HG02870 (cell line): ENCODE results near the gene AP1AR.
A peak's percentile ranks its signal among the peaks of the same experiment; 100 is the strongest.
"Not testable (repeated sequence)": the region's sequence is repeated elsewhere in the genome, so short reads cannot be mapped to it uniquely, and the experiment has no call there.

ENCODE experiments used
- ATAC-seq: cut with Tn5 transposase; IDR thresholded peaks from one replicate; pipeline ENCODE4 v1.9.1; 2021; ENCODE audit warnings: mild to moderate bottlenecking, moderate library complexity; ENCODE audit not compliant: unreplicated experiment

Gene AP1AR, protein sequence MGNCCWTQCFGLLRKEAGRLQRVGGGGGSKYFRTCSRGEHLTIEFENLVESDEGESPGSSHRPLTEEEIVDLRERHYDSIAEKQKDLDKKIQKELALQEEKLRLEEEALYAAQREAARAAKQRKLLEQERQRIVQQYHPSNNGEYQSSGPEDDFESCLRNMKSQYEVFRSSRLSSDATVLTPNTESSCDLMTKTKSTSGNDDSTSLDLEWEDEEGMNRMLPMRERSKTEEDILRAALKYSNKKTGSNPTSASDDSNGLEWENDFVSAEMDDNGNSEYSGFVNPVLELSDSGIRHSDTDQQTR

DNA sequence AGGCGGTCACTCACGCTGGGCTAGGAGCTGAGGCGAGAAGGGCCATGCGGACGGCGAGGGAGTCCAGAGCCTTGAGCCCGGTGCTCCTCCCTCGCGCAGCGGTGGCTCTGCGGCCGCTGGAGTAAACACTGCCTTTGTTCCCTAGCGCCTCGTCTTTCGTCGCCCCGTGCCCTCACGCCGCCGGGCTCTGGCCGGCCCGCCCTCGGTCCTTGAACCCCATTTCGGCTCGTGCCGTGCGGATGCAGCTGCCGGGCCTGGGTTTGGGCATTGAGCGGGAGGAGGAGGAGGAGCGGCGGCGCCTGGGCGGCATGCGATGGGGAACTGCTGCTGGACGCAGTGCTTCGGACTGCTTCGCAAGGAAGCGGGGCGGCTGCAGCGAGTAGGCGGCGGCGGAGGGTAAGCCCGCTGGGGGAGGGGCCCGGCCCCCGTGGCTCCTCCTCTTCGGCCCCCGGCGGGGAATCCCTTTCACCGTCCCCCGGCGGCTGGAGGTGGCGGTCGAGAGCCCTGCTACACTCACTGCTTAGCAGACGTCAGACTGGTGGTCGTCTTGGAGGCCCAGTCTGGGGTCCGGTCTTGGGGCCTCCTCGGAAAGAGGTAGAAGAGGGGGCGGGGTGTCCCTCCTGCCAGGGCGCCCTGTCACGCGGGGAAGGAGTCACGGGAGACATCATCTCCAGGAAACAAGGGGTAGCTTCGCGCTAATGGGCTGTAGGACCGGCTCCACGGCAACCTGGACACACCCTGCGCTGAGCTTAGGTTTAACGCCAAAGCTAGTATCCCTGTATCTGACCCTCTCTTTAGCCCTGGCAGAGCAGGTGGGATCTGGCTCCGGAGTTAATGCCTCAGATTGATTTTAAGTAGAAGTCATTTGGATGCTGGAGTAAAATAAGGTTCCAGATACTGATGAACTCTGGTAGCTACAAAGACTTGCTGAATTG, at the start of gene AP1AR:
TSS of gene AP1AR (plus strand) at position 9 of the 935 bp plus-strand sequence. CDS start at position 314, 305 bp downstream.
- peak; percentile 60 for ATAC-seq

DNA sequence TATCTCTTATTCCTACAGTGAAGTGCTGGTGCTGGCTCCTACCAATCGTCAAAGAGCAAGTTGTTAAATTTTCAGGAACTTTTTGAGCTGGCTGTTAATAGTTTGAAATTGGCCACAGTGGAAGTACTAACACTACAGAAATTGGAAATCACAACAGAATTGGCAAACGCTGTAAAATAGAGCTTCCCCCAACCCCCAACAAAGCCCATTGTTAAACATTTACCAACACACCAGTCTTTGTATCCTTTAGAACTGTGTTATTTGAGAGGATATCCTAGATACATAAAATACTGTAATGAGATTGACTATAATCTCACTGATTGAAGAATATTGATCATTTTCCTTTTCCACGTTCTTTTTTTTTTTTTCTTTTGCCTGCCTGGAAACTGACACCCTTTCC, 49.0 kb upstream of the AP1AR start:
- ATAC-seq: no peak

DNA sequence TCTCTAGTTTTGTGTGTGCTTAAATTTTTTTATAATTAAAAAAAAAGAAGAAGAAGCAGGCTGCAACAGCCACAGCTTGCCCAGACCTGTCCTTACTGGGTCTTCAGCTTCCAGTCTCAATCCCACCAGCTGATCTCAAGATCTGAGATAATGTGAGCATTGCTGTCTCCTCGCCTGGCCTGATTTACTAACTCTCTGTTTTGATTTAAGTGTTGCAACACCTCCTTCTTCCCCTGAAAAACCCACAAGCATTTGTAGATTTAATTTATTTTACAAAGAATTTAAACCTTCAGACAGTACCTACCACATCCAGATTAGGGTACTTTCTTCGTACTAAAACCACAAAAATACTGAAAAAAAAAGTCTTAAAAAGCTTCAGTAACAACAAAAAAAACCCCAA, 48.3 kb upstream of the AP1AR start:
- no peak for ATAC-seq

DNA sequence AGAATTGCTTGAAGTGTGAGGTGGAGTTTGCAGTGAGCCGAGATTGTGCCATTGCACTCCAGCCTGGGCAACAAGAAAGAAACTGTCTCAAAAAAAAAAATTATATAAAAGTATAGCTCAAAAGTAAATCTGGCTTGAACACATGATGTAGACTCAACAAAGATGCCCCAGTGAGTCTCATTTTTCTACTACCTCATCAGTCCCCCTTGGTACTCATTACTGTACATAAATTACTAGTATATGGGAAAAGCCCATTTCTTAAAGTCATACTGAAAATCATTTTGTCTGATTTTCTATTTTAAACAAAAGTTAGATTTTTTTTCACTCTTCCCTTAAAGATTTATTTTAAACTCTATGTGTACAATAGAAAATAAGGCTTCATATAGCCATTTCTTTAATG, 47.1 kb upstream of the AP1AR start:
- no peak for ATAC-seq

DNA sequence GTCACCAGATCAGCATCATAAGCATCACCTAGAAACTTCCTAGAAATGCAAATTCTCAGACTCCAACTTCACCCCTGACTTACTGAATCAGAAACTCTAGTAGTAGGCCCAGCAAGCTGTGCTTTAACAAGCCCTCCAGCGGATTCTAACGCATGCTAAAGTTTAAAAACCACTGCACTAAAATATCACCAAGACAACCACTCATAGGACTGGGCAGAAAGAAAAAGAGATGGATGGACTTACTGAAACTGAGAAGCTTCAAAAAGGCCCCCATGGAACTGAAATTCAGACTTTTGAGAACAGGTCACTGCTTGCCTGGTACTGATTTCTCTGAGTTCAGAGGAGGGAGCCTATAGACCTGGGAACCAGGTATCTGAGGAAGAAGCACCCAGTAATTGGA, 46.3 kb upstream of the AP1AR start:
- peak; percentile 73 for ATAC-seq

DNA sequence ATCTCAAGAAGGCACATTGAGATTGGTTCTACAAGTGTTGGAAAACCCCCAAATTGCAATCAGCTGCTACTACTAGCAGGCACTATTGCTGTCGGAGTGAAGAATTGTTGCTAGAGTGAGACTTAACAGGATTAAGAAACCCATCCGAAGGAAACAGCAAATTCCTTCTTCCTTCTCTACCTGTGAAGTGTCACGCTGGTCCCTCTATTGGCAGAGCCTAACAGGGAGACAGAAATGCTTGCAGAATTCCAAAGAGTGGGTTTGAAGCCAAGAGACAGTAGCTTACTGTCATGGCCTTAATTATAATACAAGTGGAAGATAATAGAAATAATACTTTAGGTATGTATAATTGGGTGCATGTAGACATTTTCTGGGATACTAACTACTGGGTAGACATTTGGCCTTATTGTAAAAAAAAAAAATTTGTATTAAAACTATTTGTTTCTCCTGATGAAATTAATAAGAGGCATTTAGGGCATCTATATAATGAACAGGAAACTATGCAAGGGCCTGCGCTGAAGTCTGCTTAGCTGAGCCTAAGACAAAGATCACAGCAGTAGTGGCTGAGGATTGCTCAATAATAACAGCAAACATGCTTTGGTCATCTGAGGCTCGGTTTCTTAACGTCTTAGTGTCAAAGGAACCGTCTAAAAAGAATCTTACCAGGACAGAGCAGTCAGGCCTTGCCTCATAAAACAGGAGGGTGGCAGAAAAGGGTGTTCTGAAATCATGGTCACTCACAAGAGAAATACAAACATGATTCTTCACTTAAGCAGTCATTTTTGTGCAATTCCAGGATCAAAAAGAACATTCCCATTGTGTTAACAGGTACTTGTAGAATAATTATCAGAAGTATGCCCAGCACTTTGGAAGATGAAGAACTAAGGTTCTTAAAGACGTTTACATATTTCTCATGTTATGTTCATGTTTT, 45.6 kb upstream of the AP1AR start:
- no peak for ATAC-seq

DNA sequence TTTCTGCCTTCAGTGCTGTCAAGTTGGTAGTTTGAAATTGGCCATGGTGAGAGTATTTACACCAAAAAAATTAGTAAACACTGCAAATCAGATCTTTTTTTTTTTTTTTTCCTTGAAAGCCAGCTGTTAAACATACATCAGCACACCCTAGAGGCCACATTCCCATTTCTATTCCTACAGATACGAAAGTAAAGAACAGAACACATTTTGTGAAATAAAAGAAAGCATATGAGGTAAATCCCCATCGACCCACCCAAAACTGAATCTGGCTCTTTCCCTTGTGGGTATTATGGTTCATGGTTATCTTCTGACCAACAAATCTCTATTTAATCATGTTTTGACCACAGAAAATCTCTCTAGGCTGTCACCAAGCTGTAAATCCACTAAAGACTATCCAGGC, 41.8 kb upstream of the AP1AR start:
- no peak for ATAC-seq

DNA sequence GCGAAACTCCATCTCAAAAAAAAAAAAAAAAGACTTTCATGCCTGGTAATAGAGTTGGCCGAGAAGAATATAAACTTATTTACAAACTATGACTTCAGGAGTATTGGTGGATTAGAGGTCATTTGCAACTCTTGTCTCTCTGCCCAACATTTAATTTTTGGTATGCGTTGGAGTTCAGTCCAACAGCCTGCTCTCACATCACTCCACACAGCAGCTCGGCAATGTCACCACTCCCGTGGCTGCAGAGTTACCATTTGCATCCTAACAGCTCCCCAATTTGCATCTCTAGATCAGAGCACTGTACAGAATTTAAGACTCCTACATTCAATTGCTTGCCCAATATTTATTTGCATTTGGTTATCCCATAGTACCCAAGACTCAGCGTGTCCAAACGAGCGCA, 40.9 kb upstream of the AP1AR start:
- ATAC-seq: no peak

DNA sequence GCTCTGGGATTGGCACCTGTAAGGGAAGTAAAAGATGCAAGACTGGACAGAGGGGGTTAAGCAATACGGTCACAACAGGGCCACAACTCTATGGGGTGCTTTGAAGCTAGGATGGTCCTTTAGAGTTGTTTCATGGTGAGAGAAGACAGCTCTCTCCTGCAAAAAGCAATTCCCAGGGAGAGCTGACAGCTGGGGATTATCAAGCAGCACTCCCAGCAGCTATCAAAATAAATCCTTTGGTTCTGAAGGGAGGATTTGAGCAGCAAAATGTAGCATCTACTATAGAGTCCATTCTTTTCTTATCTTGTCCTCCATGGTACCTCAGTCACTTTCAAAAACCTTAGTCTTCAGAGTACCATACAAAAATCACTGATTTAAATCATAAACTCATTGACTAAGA, 35.1 kb upstream of the AP1AR start:
- no peak for ATAC-seq

DNA sequence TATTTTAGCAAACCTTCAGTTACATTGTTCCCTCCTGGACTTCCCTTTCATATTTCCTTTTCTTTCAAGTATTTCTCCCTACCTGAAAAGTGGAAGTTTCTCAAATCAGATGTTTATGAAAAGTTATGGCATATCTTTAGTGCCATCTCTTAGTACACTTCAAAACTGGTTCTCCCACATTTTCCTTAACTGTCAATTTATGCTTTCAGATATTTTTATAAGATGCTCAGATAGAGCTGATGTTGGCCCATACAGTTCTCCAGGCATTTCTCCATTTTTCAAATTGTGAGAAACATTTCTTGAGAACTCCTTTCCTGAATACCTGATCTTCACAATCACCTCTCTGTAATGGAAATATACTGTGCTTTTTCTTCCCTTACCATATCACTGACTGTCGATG, 32.5 kb upstream of the AP1AR start:
- peak; percentile 8 for ATAC-seq

DNA sequence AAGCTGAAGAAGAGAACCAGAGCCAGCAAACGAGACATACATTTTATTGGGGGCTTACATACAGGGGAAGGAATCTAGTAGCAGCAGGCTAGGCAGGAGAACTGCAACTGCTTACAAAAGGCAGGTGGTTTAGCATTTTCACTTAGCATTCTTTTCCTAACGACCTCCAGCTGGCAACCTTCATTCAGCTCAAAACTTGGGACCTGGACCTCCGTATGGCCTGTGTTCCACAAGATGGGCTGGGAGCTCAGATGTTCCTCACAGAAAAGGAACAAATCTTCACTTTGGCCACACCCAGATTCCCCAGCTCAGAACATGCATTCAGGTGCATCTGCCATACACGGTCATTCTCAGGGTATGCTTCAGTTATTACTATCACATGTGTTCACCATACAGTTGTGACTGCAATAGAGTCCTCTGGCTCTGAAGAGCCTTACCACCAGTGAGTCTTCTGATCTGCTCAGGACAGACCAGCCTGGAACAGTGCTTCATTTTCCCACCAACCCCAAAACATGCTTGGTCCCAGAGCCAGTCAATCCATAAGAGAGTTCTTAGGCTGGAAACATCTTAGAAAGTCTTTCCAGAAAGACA, 29.6 kb upstream of the AP1AR start:
- peak; percentile 57 for ATAC-seq

DNA sequence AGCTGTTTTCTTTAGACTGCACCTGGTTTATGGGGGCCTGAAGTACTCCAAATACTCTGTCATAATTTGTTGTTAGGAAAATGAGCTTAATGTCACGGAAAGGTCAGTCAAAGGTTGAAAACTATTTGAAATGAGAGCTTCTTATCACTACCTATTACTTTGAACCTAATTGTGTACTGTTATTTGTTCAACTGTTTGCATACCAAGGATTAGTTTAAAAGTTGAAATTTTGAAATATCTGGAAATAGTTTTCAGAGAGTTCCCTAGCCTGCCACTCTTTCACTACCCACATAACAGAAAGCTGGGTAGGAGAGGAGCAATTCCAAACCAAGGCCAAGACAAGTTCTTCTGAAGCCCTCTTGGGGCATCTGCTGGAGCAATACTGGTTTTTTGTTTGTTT, 28.0 kb upstream of the AP1AR start:
- no peak for ATAC-seq

DNA sequence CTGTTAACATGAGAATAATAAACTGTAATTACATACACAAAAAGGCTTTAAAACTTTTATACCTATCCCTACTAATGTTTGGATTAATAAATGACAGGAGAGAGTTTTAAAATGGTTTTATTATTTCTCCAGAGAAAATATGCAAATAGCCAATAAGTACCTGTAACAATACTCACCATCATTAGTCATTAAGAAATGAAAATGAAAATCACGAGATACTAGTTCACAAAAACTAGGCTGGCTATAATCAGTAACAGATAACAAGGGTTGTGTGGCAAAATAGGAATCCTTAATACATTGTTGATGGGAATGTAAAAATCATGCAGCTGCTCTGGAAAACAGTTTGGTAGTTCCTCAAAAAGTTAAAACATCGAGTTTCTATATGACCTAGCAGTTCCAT, 25.2 kb upstream of the AP1AR start:
- no peak for ATAC-seq

DNA sequence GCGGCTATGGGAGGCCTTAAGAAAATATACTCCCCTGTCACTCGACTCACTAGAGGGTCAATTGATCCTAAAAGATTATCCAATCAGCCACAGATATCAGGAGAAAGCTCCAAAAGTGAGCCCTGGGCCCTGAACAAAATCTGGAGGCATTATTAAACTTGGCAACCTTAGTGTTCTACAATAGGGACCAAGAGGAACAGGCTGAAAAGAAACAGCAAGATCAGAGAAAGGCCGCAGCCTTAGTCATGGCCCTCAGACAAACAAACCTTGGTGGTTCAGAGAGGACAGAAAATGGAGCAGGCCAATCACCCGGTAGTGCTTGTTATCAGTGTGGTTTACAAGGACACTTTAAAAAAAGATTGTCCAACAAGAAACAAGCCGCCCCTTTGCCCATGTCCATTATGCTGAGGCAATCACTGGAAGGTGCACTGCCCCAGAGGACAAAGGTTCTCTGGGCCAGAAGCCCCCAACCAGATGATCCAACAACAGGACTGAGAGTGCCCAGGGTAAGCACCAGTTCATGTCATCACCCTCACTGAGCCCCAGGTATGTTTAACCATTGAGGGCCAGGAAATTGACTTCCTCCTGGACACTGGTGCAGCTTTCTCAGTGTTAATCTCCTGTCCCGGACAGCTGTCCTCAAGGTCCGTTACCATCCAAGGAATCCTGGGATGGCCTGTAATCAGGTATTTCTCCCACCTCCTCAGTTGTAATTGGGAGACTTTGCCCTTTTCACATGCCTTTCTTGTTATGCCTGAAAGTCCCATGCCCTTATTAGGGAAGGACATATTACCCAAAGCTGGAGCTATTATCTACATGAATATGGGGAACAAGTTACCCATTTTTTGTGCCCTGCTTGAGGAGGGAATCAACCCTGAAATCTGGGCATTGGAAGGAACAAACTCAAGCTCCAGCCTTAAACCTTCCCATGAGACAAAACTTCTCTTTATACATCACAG, 23.2 kb upstream of the AP1AR start:
- ATAC-seq: not testable (repeated sequence)

DNA sequence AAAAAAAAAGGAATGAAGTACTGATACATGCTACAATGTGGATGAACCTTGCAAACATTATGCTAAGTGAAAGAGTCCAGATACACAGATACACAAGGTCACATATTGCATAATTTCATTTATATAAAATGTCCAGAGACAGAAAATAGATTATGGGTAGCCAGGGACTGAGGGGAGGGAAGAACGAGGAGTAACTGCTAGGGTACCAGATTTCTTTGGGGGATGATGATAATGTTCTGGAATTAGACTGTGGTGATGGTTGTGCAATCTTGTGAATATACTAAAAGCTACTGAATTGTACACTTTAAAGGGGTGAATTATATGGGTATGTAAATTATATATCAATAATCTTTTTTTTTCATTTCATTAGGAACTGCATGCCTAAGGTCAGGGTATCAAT, 20.8 kb upstream of the AP1AR start:
- ATAC-seq: no peak

DNA sequence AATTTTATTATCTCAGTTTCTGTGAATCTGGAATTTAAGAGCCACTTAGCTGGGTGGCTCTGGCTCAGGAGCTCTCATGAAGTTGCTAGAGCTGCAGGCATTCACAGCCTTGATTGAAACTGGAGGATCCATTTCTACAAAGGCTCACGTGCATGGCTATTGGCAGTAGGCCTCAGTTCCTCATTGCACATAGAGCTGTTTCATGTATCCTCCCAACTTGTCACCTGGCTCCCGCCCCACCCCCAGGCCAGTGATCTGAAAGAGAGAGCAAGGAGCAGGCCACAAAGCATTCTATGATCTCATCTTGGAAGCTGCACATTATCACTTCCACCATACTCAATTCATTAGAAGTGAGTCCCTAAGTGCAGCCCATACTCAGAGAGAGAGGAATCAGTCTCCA, 18.5 kb upstream of the AP1AR start:
- peak; percentile 66 for ATAC-seq

DNA sequence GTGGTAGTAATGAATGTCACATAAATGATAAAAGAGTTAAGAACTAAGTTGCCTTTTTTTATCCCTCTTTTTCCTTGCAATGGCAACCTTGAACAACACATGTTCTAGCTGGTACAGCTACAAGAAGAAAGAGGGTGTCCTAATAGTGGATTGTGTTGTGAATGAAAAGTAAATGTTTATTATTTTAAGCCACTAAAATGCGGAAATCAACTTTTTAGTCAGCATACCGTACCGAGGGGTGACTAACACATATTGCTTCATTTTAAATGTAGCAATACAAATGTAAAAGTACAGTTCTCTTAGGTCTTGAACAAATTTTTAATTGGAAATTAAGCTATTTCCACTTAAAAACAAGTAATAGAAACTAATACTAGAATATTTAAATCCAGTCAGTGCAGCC, 17.7 kb upstream of the AP1AR start:
- ATAC-seq: no peak

DNA sequence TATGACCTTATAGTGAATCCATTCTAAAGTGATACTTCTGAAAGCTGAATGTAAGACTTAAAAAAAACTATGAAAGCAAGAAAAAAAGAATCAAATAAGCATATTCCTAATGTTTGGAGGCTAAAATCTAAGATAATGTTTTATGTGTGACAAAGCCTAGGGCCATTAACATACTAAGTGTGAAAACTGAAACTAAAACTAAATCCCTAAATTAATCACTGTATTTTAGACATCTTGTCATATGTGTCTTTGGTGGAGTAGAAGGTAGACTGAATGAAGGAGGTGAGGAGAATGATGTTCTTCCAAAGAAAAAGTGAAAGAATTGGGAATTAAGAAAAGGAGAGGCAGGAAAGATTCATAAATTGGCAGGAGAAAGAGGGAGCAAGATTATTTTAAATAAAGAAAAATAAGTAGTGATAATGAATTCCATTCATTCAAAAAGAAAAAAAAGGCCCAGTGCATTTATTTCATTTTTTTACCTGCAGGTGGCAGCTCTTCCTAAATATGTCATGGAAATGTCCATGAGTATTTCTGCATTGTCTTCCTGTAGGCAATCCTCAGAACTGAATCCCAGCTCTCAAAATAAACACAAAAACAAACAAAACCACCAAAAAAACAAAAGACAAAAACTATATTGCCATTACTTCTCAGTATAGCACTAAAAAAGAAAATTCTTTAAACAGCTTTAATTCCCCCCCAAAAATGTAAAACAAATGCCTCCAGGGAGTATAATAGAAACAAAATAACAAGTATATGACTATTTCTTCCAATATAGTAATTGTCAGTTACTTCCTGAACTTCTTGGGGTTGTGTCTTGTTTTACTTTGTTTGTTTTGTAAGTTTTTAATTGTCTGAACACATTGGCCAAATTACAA, 17.0 kb upstream of the AP1AR start:
- ATAC-seq: peak; percentile 52
